GM12891 (cell line): ENCODE data around the gene PPP3R1. TPM values are rescaled to one million over a fixed set of nuclear protein-coding genes. Genes with fewer than 3 reads are reported as not detected.

ENCODE experiments used
- DNase-seq: peaks from one replicate; pipeline ENCODE4 v3.0.0; 2011; ENCODE audit warnings: low spot score; ENCODE audit not compliant: insufficient read length
- FAIRE-seq: peaks from 2 replicates; lab custom pipeline; 2011; peaks lifted over from hg19 to GRCh38; lab: Jason Lieb, UNC
- PAX5 ChIP-seq: IDR thresholded peaks from 2 replicates; pipeline ENCODE4 v1.6.1; 2011; ENCODE audit warnings: low read length, moderate library complexity, mild to moderate bottlenecking; ENCODE audit not compliant: insufficient read depth, severe bottlenecking
- POLR2A ChIP-seq: IDR thresholded peaks from 2 replicates; pipeline ENCODE4 v1.6.1; 2011; ENCODE audit warnings: low read depth, low read length, control low read depth
- POLR2AphosphoS5 ChIP-seq: IDR thresholded peaks from 2 replicates; pipeline ENCODE4 v1.6.1; 2011; ENCODE audit warnings: low read depth, low read length, control low read depth
- POU2F2 ChIP-seq: IDR thresholded peaks from 2 replicates; pipeline ENCODE4 v1.6.1; 2011; ENCODE audit warnings: low read depth, mild to moderate bottlenecking, control low read depth, low read length, moderate library complexity
- SPI1 ChIP-seq: IDR thresholded peaks from 2 replicates; pipeline ENCODE4 v1.6.1; 2011; ENCODE audit warnings: low read depth, low read length, control low read depth
- TAF1 ChIP-seq: IDR thresholded peaks from 2 replicates; pipeline ENCODE4 v1.6.1; 2011; ENCODE audit warnings: low read depth, low read length, control low read depth
- polyA plus RNA-seq: library from polyadenylated mRNA; unstranded; fragments of >200 nt; gene quantifications from one replicate; pipeline ENCODE4 v1.2.1, GENCODE V29; 2012; ENCODE audit warnings: low read depth, missing spikeins, inconsistent platforms; ENCODE audit not compliant: missing spikeins

The PPP3R1 gene, protein sequence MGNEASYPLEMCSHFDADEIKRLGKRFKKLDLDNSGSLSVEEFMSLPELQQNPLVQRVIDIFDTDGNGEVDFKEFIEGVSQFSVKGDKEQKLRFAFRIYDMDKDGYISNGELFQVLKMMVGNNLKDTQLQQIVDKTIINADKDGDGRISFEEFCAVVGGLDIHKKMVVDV
- polyA plus RNA-seq = 20.7 TPM

DNA sequence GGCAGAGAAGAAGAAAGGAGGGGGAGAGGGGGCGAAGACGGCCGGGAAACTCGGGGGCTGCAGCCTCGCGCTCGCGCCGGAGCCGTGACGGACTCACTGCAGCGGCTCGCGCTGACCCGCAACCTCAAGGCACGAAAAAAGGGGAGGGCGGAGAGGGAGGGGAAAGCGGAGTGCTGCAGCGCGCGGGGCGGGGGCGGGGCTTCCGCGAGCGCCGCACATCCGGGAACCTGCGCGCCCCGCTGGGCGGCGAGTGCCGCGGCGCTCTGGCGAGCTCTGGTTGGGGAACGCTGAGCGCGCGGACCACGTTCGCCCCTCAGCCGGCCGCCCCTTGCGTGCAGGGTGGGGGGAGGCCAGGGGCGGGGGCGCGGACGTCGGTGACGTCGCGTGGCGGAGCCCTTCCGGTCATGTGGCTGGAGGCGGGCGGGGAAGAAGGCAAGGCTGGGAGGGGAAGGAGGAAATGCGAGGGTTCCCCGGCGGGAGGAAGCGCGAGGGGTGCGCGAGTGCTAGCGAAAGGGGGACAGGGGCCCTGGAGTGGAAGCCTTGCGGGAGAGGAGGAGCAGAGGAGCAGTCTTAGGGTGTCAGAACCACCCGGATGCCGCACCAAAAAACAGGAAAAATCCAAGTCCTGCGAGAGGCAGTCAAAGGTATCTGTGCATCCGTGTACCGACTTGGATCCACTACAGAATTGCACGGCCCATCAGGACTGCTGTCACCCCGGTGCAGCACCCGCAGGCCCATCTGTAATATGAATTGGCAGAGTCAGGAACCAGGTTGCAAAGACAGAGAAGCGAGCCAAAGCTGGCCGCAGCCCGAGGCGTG, at the start of gene PPP3R1:
Gene PPP3R1, minus strand, starts transcription at position 133 of the 819 bp plus-strand sequence. CDS start 405 bp downstream, outside the sequence.
- TF ChIP-seq POLR2AphosphoS5 = peak; percentile 95
- TF ChIP-seq POU2F2 = peak; percentile 77; the same call in 1 of the 2 replicates
- TF ChIP-seq SPI1 = peak; percentile 74
- no peak for TF ChIP-seq PAX5
- peak; percentile 95 for TF ChIP-seq POLR2A
- peak; percentile 67; the same call in 1 of the 2 replicates for TF ChIP-seq TAF1
- DNase-seq (peak; percentile 69), FAIRE-seq (peak; percentile 99)

DNA sequence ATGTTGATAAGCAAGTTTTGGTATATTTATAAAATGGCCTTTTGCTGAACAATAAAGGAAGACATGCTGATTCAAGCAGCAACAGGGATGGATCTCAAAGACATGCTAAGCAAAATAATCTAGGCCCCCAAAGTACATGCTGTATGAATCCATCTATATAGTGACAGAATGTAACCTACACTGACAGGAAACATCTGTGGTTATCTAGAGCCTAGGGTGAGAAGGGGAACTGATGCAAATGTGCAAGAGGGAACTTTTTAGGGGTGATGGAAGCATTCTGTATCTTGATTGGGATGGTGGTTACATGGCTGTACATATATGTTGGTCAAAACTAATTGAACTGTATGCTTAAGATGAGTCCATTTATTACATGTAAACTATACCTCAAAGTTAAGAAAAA, 43.2 kb upstream of the PPP3R1 start:
- TF ChIP-seq SPI1 (peak; percentile 79), POLR2AphosphoS5 (no peak)
- FAIRE-seq (peak; percentile 90), DNase-seq (no peak)

DNA sequence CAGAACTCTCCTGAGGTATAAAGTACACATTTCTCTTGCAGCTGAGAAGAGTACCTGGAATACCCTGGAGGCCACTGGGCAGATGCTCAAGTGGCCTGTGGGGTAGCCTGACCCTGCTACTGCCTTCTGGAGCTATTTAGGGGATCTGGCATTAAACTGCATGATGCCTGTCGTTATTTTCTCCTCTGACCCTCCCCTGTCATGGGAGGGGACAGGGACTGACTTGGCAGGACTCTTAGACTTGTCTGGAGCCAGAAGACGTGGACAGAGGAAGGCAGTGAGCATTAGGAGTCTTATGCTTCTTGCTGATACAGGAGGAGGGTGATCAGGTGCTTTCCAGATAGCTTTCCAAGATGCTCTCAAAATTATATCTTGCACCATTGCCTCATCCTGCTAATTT, 42.6 kb upstream of the PPP3R1 start:
- FAIRE-seq = peak; percentile 43
- no peak for DNase-seq
- TF ChIP-seq POLR2A = no peak
- no peak for TF ChIP-seq POLR2AphosphoS5
- TF ChIP-seq POU2F2 = no peak
- no peak for TF ChIP-seq PAX5
- no peak for TF ChIP-seq SPI1
- TF ChIP-seq TAF1 = no peak

DNA sequence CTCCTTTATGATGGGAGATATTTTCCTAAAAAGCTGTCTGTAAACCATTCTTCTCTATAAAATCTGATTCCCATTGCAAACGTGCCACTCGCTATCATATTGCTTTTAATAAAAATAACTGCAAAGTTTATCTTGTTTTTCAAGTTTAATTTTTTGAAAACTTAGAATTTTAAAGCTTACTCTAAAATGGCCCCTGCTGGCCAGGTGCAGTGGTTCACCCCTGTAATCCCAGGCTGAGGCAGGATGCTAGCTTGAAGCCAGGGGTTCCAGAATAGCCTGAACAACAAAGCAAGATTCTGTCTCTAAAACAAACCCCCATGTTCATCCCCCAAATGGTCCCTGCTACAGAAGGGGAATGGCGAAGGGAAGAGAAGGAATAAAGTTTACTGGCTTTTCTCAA, 41.9 kb upstream of the PPP3R1 start:
- DNase-seq (no peak), FAIRE-seq (no peak)
- TF ChIP-seq POLR2AphosphoS5 (no peak), POU2F2 (no peak), POLR2A (no peak), SPI1 (no peak), TAF1 (no peak), PAX5 (no peak)

DNA sequence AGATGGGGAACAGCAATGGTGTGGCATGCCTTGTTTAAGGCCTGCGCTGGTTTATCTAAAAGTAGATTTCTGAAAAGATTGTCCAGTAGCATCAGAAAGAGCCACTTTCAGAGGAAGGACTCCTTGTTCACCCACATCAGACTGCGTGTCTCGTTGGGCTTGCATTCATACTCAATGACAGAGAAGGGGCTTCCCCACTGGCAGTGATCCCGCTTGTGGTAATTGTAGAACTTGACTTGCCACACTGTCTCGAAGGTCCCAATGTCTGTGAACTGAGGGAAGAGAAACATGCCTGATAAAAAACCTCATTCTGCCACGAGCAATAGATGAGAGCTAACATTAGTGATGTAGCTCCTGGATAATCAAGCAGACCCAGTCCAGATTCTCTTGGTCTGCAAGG, 41.4 kb upstream of the PPP3R1 start:
- DNase-seq (no peak), FAIRE-seq (peak; percentile 75)
- TF ChIP-seq POLR2AphosphoS5 = no peak
- TF ChIP-seq POLR2A = no peak
- no peak for TF ChIP-seq SPI1
- no peak for TF ChIP-seq TAF1
- TF ChIP-seq PAX5 = no peak
- TF ChIP-seq POU2F2 = no peak

DNA sequence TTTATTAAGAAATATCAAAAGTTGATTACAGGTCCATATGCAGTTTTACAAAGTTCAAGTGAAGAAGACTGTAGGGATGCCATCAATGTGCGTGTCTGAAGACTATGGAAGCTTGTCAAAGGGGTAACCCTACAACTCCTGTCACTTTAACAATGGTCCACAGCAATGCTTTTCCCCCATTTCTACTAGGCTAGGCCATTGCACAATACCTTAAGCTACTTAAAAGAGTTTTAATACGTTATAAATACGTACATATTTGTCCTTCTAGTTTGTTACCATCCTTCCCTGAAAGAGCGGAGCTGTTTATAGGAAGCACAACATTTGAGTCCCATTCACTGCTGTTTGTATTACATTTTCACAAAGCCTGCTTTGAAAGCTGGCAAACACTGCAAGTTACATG, 40.7 kb upstream of the PPP3R1 start:
- FAIRE-seq = no peak
- TF ChIP-seq TAF1 (no peak), POLR2AphosphoS5 (no peak), POU2F2 (no peak)
- no peak for DNase-seq

DNA sequence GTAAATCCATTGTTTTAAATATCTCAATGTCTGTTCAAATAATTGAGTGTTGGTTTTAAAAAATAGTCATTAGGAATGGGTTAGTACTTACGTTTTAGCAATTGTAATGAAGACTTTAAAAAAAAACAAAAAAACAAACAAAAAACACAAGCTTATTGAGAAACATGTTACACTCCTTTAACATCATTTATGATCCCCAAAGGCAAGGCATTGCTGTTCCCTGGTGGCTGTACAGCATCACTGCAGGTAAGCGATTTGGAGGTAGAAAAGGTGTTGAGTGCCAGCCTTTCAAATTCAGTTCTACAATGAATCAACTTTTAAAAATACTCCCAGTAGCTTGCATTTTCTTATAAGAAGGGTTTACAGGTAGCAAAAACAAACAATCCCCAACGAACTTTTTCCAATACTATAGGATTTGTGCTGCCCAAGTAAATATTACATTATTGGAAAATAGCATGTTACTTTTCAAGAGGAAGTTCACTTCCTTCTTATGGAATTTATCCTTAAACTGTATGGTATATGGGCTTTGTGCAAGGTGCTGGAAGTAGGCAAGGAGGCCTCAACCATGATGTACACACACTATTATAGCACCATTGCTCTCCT, 39.9 kb upstream of the PPP3R1 start:
- DNase-seq (no peak), FAIRE-seq (peak; percentile 86)
- TF ChIP-seq POLR2A = no peak
- TF ChIP-seq TAF1 = no peak
- no peak for TF ChIP-seq PAX5
- no peak for TF ChIP-seq SPI1
- no peak for TF ChIP-seq POU2F2
- TF ChIP-seq POLR2AphosphoS5 = no peak

DNA sequence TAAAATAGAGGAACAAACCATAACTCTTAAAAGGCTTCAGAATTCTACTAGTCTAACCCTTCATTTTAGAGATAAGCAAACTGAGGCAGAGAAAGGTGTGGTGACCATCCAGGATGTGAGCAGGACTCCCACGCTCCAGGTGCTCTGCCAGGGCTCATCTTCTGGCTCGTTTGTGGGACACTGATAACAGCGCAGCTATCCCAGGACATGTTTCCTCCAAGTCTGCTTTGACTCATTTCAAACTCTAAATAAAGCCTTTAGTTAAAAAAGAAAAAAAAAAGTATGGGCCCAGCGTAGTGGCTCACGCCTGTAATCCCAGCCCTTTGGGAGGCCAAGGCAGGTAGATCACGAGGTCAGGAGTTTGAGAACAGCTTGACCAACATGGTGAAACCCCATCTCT, 39.0 kb upstream of the PPP3R1 start:
- FAIRE-seq (no peak), DNase-seq (no peak)
- TF ChIP-seq POLR2AphosphoS5 (no peak), POLR2A (no peak), SPI1 (no peak), PAX5 (no peak), TAF1 (no peak), POU2F2 (no peak)

DNA sequence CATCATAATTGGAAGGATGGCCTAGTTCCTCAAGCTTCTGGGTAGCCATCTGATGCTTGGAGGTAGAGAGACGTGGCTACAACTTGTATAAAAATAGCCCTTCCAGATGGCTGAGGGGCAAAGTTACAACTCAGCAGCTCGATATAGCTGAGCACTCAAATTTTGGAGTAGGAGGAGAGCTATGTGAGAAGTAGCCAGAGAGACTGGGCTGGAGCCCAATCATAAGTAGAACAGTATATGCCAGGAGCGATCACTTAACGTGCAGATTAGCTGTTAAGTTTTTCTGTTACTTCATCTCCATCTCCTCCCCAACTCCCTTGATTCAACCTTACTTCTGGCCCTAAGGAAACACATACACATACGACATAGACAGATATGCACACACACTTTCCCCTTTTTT, 38.6 kb upstream of the PPP3R1 start:
- no peak for FAIRE-seq
- no peak for DNase-seq
- TF ChIP-seq PAX5 = no peak
- no peak for TF ChIP-seq TAF1
- no peak for TF ChIP-seq POLR2AphosphoS5
- TF ChIP-seq POU2F2 = no peak
- TF ChIP-seq POLR2A = no peak
- no peak for TF ChIP-seq SPI1
